ENCODE measurements around the gene SOS1. TPM values are rescaled to one million over a fixed set of nuclear protein-coding genes. Genes with fewer than 3 reads are reported as not detected.
"Not testable (repeated sequence)": the region's sequence is repeated elsewhere in the genome, so short reads cannot be mapped to it uniquely, and the experiment has no call there.

SOS1 gene
- 4.7 and 16.2 TPM in 2 replicates for total RNA-seq (2014; rRNA removed; shearing (Covaris generic))

DNA sequence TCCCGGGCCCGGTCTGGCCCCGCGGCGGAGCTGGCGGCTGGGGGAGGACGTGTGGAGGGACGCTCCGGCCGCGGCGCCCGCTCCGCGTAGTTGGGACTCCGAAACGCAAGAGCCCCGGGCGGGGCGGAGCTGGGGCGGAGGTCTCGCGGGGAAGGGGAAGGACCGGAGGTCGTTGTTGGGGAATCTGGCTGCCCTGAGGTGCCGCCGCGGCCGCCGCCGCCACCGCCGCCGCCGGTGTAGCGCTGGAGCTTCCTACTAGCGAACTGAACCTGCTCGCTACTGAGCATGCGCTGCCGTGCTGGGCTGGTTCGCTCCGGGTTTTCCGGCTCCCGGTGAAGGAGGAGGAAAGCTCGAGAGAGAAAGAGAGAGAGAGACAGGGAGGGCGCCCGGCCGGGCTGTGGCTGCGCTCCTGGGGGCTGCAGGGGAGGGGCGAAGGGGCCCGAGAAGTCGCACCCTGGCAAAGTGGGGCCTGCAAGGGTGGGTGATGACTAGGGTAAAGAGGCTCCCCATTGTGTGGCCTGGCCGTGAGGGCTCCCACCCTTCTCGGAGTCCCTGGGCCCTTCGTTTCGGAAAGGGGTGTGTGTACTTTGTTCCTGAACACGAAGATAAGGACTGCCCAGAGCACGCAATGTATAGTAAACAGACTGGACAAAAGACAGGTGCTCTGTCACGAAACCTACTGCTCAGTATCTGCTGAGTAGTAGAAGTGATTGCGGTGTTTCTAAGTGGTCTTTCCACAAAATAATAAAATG is at the start of gene SOS1:
SOS1 (minus strand) TSS at position 281 of the 752 bp plus-strand sequence. CDS start 629 bp downstream, outside the sequence.
- Histone ChIP-seq H3K27me3 (replicated peaks) (no peaks in the 10 kb centered on the region), H3K36me3 (peaks cover 8% of the 10 kb centered on the region; the same call in 1 of the 2 replicates), H3K9me3 (replicated peaks) (no peaks in the 10 kb centered on the region), H3K4me3 (peak within 1 kb of the TSS; percentile 84), H3K4me1 (replicated peaks) (peaks cover 28% of the 10 kb centered on the region), H3K27ac (peak within 1 kb of the TSS; percentile 56)
- peak; percentile 90 to 96 for DNase-seq (ENCODE audit: low read depth in 1 of 2, low spot score in 2 of 2)

DNA sequence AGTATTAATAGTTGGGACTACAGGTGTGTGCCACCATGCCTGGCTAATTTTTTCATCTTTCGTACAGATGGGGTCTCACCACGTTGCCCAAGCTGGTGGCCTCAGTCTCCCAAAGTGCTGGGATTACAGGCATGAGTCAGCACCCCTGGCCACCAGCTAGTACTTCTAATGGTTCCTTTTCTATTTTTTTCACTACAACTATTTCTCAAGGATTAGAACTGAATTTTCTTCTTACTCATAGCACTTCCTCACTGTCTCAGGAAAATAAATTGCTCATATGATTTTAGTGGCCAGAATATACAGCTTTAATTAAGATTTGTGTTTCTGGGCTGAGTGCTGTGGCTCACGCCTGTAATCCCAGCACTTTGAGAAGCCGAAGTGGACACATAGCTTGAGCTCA is 43.2 kb upstream of the SOS1 start:
- DNase-seq (ENCODE audit: low read depth in 1 of 2, low spot score in 2 of 2): no peak
- Histone ChIP-seq H3K4me1 (replicated peaks) (no peaks in the 10 kb centered on the region), H3K36me3 (no peaks in the 10 kb centered on the region), H3K27me3 (replicated peaks) (no peaks in the 10 kb centered on the region), H3K9me3 (replicated peaks) (no peaks in the 10 kb centered on the region), H3K27ac (no peak overlapping the region), H3K4me3 (no peak overlapping the region)

DNA sequence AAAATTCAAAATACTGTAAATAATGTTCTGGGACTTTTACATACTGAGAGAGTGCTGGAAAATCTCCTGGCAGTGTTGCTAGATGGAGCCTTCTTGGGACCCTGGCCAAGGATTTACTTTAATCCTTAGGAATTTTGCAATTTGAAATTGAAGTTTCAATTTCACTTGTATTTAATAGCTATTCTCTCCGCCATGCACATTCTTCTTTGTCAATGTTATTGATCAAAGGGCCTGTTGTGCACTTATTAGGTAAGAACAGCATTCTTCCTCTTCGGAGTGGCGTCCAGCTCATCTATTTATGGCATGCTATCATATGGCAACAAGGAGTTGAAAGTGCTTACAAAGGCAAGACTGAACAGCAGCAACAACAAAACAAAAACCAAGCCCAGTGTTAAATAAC is 40.1 kb upstream of the SOS1 start:
- no peak overlapping the region for H3K4me3 ChIP-seq
- H3K36me3 ChIP-seq: no peaks in the 10 kb centered on the region

DNA sequence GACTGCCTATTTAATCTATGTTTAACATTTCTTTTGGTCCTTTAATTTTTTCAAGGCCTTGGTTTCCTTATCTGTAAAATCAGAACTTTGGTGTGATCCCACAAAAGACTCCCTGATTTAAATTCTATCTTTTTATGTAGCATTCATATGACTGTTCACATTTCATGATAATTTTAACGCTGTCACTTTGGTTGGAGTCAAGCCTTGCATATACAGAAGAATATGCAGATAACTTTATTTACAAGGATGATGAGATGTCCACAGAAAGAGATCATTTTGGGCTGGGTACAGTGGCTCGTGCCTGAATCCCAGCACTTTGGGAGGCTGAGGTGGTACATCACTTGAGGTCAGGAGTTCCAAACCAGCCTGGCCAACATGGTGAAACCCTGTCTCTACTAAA is 38.4 kb upstream of the SOS1 start:
- H3K27ac ChIP-seq: no peak overlapping the region
- no peak for DNase-seq (ENCODE audit: low read depth in 1 of 2, low spot score in 2 of 2)
- no peaks in the 10 kb centered on the region for H3K4me1 ChIP-seq (replicated peaks)
- no peak overlapping the region for H3K4me3 ChIP-seq
- no peaks in the 10 kb centered on the region for H3K9me3 ChIP-seq (replicated peaks)
- H3K36me3 ChIP-seq: no peaks in the 10 kb centered on the region
- H3K27me3 ChIP-seq (replicated peaks): no peaks in the 10 kb centered on the region

More for the DNA sequence above, 40.1 kb upstream of the SOS1 start:
- Histone ChIP-seq H3K4me1 (replicated peaks) (no peaks in the 10 kb centered on the region), H3K9me3 (replicated peaks) (no peaks in the 10 kb centered on the region), H3K27ac (no peak overlapping the region), H3K27me3 (replicated peaks) (no peaks in the 10 kb centered on the region)
- DNase-seq (ENCODE audit: low read depth in 1 of 2, low spot score in 2 of 2): no peak

DNA sequence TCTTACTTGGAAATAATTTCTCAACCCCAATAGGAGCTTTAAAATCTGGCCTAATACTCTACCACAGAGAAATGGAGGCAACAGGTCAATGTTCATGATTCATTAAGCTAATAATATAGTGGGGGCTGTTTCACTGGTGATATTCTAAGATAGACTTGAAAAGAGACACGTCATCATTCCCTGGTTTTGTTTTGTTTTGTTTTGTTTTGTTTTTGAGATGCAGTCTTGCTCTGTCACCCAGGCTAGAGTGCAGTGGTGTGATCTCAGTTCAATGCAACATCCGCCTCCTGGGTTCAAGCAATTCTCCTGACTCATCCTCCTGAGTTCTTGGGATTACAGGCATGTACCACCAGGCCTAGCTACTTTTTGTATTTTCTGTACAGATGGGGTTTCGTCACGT is 37.5 kb upstream of the SOS1 start:
- no peak overlapping the region for H3K27ac ChIP-seq
- H3K36me3 ChIP-seq: no peaks in the 10 kb centered on the region
- H3K9me3 ChIP-seq (replicated peaks): no peaks in the 10 kb centered on the region
- peak in 1 of 2 experiments; percentile 2 for DNase-seq (ENCODE audit: low read depth in 1 of 2, low spot score in 2 of 2)
- H3K4me3 ChIP-seq: no peak overlapping the region
- H3K4me1 ChIP-seq (replicated peaks): no peaks in the 10 kb centered on the region
- no peaks in the 10 kb centered on the region for H3K27me3 ChIP-seq (replicated peaks)

DNA sequence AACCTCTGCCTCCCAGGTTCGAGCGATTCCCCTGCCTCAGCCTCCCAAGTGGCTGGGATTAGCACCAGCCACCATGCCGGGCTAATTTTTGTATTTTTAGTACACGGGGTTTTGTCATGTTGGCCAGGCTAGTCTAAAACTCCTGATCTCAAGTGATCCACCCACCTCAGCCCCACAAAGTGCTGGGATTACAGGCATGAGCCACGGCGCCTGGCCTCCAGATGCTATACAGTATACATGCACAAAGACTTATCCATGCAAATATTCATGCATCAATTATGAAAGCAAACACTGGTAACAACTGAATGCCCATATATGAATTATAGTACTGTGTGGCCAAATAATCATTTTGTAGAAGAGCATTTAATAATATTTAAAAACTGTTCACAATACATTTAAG is 36.0 kb upstream of the SOS1 start:
- no peak overlapping the region for H3K4me3 ChIP-seq
- H3K36me3 ChIP-seq: no peaks in the 10 kb centered on the region
- H3K27me3 ChIP-seq (replicated peaks): no peaks in the 10 kb centered on the region
- no peaks in the 10 kb centered on the region for H3K4me1 ChIP-seq (replicated peaks)
- H3K9me3 ChIP-seq (replicated peaks): no peaks in the 10 kb centered on the region
- no peak overlapping the region for H3K27ac ChIP-seq
- DNase-seq (ENCODE audit: low read depth in 1 of 2, low spot score in 2 of 2): no peak

DNA sequence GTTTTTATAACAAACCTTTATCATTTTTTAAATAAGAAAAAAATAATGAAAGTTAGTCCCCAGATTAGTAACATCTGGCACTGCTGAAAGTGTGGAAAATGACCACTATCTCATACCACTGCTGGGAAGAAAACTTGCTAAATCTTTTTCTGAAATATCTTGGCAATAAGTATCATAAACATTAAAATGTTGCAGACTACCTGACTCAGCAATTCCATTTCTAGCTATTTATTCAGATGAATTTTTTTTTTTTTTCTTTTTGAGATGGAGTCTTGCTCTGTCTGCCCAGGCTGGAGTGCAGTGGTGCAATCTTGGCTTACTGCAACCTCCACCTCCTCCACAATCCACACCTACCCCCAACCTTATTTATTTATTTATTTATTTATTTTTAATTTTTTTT is 35.3 kb upstream of the SOS1 start:
- Histone ChIP-seq H3K27ac (no peak overlapping the region), H3K36me3 (no peaks in the 10 kb centered on the region), H3K4me3 (no peak overlapping the region), H3K9me3 (replicated peaks) (no peaks in the 10 kb centered on the region), H3K27me3 (replicated peaks) (no peaks in the 10 kb centered on the region), H3K4me1 (replicated peaks) (no peaks in the 10 kb centered on the region)
- DNase-seq (ENCODE audit: low read depth in 1 of 2, low spot score in 2 of 2): no peak

DNA sequence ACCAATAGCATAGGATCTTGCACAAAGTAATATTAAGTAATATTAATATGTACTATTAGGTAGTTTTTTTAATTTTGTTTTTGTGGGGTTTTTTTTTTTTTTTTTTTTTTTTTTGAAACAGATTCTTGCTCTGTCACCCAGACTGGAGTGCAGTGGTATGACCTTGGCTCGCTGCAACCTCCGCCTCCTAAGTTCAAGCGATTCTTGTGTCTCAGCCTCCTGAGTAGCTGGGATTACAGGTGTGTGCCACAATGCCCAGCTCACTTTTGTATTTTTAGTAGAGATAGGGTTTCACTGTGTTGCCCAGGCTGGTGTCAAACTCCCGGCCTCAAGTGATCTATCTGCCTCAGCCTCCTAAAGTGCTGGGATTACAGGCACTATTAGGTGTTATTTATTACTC is 34.7 kb upstream of the SOS1 start:
- H3K4me1 ChIP-seq (replicated peaks); H3K27me3 ChIP-seq (replicated peaks); H3K27ac ChIP-seq; H3K4me3 ChIP-seq; H3K9me3 ChIP-seq (replicated peaks); H3K36me3 ChIP-seq; DNase-seq (ENCODE audit: low read depth in 1 of 2, low spot score in 2 of 2): not testable (repeated sequence)

DNA sequence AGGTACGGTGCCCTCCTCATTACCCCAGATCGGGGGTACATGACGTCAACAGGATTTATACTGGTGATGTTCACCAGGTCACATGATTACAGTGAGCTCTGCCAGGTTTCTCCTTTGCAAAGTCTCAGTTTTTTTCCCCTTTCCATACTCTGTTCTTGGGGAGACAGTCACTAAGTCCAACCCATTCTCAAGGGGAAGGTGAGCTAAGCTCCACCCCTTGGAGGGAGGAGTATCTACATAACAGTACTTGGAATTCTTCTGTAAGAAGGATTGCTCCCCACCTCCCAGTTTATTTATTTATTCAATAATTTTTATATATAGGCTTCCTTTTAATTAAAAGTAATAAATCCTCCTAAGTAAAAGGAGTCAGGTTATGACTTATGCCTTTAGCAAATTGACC is 34.1 kb upstream of the SOS1 start:
- Histone ChIP-seq H3K27me3 (replicated peaks) (no peaks in the 10 kb centered on the region), H3K36me3 (no peaks in the 10 kb centered on the region), H3K4me3 (no peak overlapping the region), H3K4me1 (replicated peaks) (no peaks in the 10 kb centered on the region), H3K9me3 (replicated peaks) (no peaks in the 10 kb centered on the region), H3K27ac (no peak overlapping the region)
- no peak for DNase-seq (ENCODE audit: low read depth in 1 of 2, low spot score in 2 of 2)

DNA sequence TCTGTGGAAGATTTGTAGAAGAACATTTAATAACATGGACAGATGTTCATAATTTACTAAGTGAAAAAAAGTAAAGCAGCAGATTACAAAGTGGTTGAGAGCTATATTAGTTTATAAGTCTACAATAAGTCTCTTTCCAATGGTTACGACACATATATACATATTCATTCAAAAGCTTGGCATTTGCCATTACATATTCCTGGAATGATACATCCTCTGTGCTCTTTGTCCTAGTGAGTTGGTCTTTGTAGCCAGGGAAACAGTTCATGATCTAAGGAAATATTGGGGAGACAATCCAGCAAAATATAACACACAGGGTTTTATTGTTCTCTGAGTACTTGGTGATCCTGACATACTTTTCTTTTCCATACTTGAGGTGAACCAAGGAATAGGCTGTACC is 32.5 kb upstream of the SOS1 start:
- DNase-seq (ENCODE audit: low read depth in 1 of 2, low spot score in 2 of 2): no peak
- no peak overlapping the region for H3K4me3 ChIP-seq
- H3K36me3 ChIP-seq: no peaks in the 10 kb centered on the region
- no peaks in the 10 kb centered on the region for H3K9me3 ChIP-seq (replicated peaks)
- no peaks in the 10 kb centered on the region for H3K27me3 ChIP-seq (replicated peaks)
- no peak overlapping the region for H3K27ac ChIP-seq
- no peaks in the 10 kb centered on the region for H3K4me1 ChIP-seq (replicated peaks)

DNA sequence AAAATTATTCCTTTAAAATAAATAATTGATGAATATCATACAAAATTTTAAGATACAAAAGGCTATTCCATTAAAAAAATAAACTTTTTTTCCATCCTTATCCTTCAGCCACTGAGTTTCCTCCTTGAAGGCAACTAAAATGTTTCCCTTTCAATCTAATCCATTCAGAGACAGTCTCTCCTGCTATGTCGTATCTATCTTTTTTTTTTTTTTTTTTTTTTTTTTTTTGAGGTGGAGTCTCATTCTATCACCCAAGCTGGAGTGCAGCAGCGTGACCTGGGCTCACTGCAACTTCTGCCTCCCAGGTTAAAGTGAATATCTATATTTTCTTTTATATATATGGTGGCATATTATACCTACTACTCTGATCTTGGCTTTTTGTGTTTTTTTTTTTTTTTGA is 31.7 kb upstream of the SOS1 start:
- Histone ChIP-seq H3K4me3 (no peak overlapping the region), H3K9me3 (replicated peaks) (no peaks in the 10 kb centered on the region), H3K27me3 (replicated peaks) (no peaks in the 10 kb centered on the region), H3K36me3 (no peaks in the 10 kb centered on the region), H3K4me1 (replicated peaks) (no peaks in the 10 kb centered on the region), H3K27ac (no peak overlapping the region)
- no peak for DNase-seq (ENCODE audit: low read depth in 1 of 2, low spot score in 2 of 2)

DNA sequence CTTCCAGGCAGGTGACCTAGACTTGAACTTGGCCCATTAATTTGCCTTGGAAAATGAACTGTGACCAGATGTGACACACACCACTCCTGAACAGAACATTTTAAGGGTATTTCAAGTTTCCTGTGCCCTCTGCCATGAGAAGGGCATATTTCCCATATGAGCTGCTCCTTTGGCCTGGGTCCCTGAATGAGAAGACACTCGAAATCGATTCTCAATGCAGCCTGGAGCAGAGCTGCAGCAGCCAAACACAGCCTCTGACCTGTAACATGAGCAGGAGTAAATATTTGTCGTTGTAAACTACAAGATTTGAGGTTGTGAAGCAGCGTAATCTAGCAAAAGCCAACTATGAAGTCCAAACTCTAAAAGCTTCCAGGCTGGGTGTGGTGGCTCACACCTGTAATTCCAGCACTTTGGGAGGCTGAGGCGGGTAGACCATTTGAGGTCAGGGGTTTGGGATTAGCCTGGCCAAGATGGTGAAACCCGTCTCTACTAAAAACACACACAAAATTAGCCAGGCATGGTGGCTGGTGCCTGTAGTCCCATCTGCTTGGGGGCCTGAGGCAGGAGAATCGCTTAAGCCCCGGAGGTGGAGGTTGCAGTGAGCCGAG is 30.1 kb upstream of the SOS1 start:
- Histone ChIP-seq H3K9me3 (replicated peaks) (no peaks in the 10 kb centered on the region), H3K27ac (no peak overlapping the region), H3K4me1 (replicated peaks) (no peaks in the 10 kb centered on the region), H3K27me3 (replicated peaks) (no peaks in the 10 kb centered on the region), H3K36me3 (no peaks in the 10 kb centered on the region), H3K4me3 (no peak overlapping the region)
- DNase-seq (ENCODE audit: low read depth in 1 of 2, low spot score in 2 of 2): no peak

DNA sequence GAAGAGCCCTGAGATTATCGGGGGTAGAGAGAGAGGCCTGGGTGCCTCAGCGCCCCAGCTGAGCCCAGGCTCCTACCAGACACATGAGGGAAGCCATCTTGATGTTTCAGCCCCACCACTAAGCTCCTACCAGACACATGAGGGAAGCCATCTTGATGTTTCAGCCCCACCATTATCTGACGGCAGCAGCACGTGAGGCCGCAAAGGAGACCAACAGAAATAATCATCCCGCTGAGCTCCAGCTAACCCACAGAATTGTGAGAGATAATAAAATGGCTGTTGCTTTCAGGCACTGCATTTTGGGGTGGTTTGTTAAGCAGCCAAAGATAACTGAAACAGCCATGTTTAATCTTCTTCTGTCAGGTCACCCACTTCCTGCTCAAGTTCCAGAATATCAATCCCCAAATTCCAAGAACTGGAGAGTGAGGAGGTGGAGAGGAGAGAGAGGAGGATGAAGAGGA is 29.3 kb upstream of the SOS1 start:
- Histone ChIP-seq H3K27ac (no peak overlapping the region), H3K4me3 (no peak overlapping the region), H3K27me3 (replicated peaks) (no peaks in the 10 kb centered on the region), H3K9me3 (replicated peaks) (no peaks in the 10 kb centered on the region), H3K36me3 (no peaks in the 10 kb centered on the region), H3K4me1 (replicated peaks) (no peaks in the 10 kb centered on the region)
- DNase-seq (ENCODE audit: low read depth in 1 of 2, low spot score in 2 of 2): no peak

DNA sequence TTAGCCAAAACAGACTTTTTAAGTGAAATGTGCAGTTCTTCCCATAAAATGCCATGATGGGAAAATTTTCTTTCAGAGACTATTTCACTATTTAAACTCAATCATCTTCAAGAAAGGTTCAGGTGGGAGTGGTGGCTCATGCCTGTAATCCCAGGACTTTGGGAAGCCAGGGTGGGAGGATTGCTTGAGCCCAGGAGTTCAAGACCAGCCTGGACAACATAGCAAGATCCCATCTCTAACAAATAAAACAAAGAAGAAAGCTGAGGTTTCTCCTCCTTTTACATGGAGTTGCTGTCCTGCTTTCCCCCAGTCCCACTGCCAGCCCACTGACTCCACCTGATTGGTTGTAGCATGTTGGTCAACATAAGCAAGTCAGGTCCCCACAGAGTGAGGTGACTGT is 25.8 kb upstream of the SOS1 start:
- Histone ChIP-seq H3K27ac (no peak overlapping the region), H3K36me3 (no peaks in the 10 kb centered on the region), H3K4me1 (replicated peaks) (no peaks in the 10 kb centered on the region), H3K4me3 (no peak overlapping the region), H3K9me3 (replicated peaks) (no peaks in the 10 kb centered on the region), H3K27me3 (replicated peaks) (no peaks in the 10 kb centered on the region)
- no peak for DNase-seq (ENCODE audit: low read depth in 1 of 2, low spot score in 2 of 2)
